Heart left ventricle (tissue), 13 donors: ENCODE data around the gene NANOS3.

Source experiments
- CTCF ChIP-seq, 12 donors: fragments of 200-600 bp; sonication (generic) in 4 of 12; IDR thresholded peaks; one replicate each; pipeline versions ENCODE4 v1.5.0 to v1.8.0; 2018 to 2022; ENCODE audit warnings: antibody characterized with exemption in 12 of 12, mild to moderate bottlenecking in 5 of 12
- POLR2A ChIP-seq, 2 donors: fragments of 450-650 bp; IDR thresholded peaks; one replicate each; pipeline ENCODE4 v1.6.1; 2017; ENCODE audit warnings: antibody characterized with exemption in 2 of 2, mild to moderate bottlenecking in 2 of 2, moderate library complexity in 2 of 2
- donor health status: ischemic (EF 13 %, LVEDD 7.1; RV severe dilation, severe dysfunction).
- donor health status: DM: no; HTN: yes; CAD: no.
- donor health status: DM: no; HTN: no; CAD: no.
- donor health status: ischemic (EF 25% LVEDD 6.9; RV normal size, moderate dysfunction).
- donor health status: ischemic (EF 25% LVEDD 5.7; RV mildly dilated, moderate dysfunction).
- donor health status: ischemic (EF 35%, LVEDD 5.7; RV mildly dilated, moderate dysfunction).
- donor health status: nonischemic (EF 11% LVEDD 7.7; RV severe dilation, severe dysfunction).
- donor health status: DM: yes; HTN: yes; CAD: no.
- donor health status: PGD.
- donor health status: ischemic (EF 29% LVEDD 5.4; RV normal size, mild dysfunction).
- donor health status: nonischemic (EF 23%, LVEDD 6.1; RV moderate dilation, normal function).

- no peak for TF ChIP-seq CTCF (IDR thresholded peaks at IDR 0.05)
- TF ChIP-seq POLR2A (IDR thresholded peaks at IDR 0.05) = no peak
Observed at GRCh38 chr19:13892870-13893269, 15.9 kb downstream of the NANOS3 start.
